Hepatocyte (in vitro differentiated cells): ENCODE measurements around the gene CDKL5. TPM values are rescaled to one million over a fixed set of nuclear protein-coding genes. Genes with fewer than 3 reads are reported as not detected.

Experiments used
- DNase-seq: peaks from one replicate; pipeline ENCODE4 v3.0.0-alpha.2; 2016; ENCODE audit warnings: low spot score
- H2AFZ ChIP-seq: fragments of 200-600 bp; sonication (generic); 2 replicates; pipeline ENCODE4 v1.6.0; 2016; ENCODE audit warnings: antibody characterized with exemption, mild to moderate bottlenecking
- H3K27ac ChIP-seq: fragments of 200-600 bp; sonication (generic); 2 replicates; pipeline ENCODE4 v1.5.1; 2016; ENCODE audit warnings: mild to moderate bottlenecking
- H3K27me3 ChIP-seq: fragments of 200-600 bp; sonication (generic); 2 replicates; pipeline ENCODE4 v1.6.1; 2016
- H3K36me3 ChIP-seq: fragments of 200-600 bp; sonication (generic); replicated peaks from 2 replicates; pipeline ENCODE4 v1.5.1; 2016; ENCODE audit warnings: low read depth; ENCODE audit not compliant: insufficient read depth
- H3K4me1 ChIP-seq: fragments of 200-600 bp; sonication (generic); 2 replicates; pipeline ENCODE4 v1.5.1; 2016; ENCODE audit warnings: mild to moderate bottlenecking, moderate library complexity; ENCODE audit not compliant: insufficient read depth
- H3K4me2 ChIP-seq: fragments of 200-600 bp; sonication (generic); 2 replicates; pipeline ENCODE4 v1.6.0; 2016
- H3K4me3 ChIP-seq: fragments of 200-600 bp; sonication (generic); 2 replicates; pipeline ENCODE4 v1.5.1; 2016; ENCODE audit warnings: mild to moderate bottlenecking
- H3K79me2 ChIP-seq: fragments of 200-600 bp; sonication (generic); 2 replicates; pipeline ENCODE4 v1.6.0; 2017; ENCODE audit warnings: mild to moderate bottlenecking
- H3K9me2 ChIP-seq: fragments of 200-600 bp; sonication (generic); replicated peaks from 2 replicates; pipeline ENCODE4 v1.6.0; 2017; ENCODE audit warnings: mild to moderate bottlenecking; ENCODE audit not compliant: insufficient read depth
- H3K9me3 ChIP-seq: fragments of 200-600 bp; sonication (generic); 2 replicates; pipeline ENCODE4 v1.5.1; 2016; ENCODE audit warnings: low read depth, mild to moderate bottlenecking
- H4K20me1 ChIP-seq: fragments of 200-600 bp; sonication (generic); 2 replicates; pipeline ENCODE4 v1.6.0; 2016; ENCODE audit warnings: mild to moderate bottlenecking; ENCODE audit not compliant: insufficient read depth, poor library complexity, severe bottlenecking
- CTCF ChIP-seq: fragments of 200-600 bp; sonication (generic); IDR thresholded peaks from 2 replicates; pipeline ENCODE4 v1.5.1; 2016; ENCODE audit warnings: antibody characterized with exemption, mild to moderate bottlenecking; ENCODE audit not compliant: poor library complexity
- EZH2 ChIP-seq: fragments of 200-600 bp; sonication (generic); IDR thresholded peaks from 2 replicates; pipeline ENCODE4 v1.6.1; 2016; ENCODE audit warnings: antibody characterized with exemption, mild to moderate bottlenecking, borderline replicate concordance
- EZH2phosphoT487 ChIP-seq: fragments of 200-600 bp; sonication (generic); IDR thresholded peaks from one replicate; pipeline ENCODE4 v1.6.1; 2018; ENCODE audit warnings: antibody characterized with exemption, mild to moderate bottlenecking, low read depth, moderate library complexity; ENCODE audit not compliant: unreplicated experiment, severe bottlenecking
- WGBS: methylation state at CpG from one replicate; pipeline ENCODE4 v1.1.6; 2016; ENCODE audit warnings: low lambda C conversion rate; ENCODE audit errors: missing lambda C conversion rate; 5-methylcytosine and 5-hydroxymethylcytosine counted together
- polyA plus RNA-seq: library from polyadenylated mRNA; unstranded; fragments of >200 nt; fragmentation: Nextera tagmentation; extraction: Ambion mirVana; gene quantifications from 2 replicates; pipeline ENCODE4 v1.2.1, GENCODE V29; 2016
- total RNA-seq: library from RNA; depleted of rRNA; stranded (reverse); fragments of >200 nt; gene quantifications from 2 replicates; pipeline ENCODE4 v1.2.3, GENCODE V29; 2014

The CDKL5 gene
- total and polyA plus RNA-seq, 2 experiments from 2014 or later: 6.5 to 17.7 TPM

- 78% methylated on average over 17 of the region's 17 CpGs for WGBS
- H3K27me3 ChIP-seq: no peaks in the 10 kb centered on the region
- no peak overlapping the region for H2AFZ ChIP-seq
- TF ChIP-seq CTCF (no peak), EZH2 (no peak), EZH2phosphoT487 (no peak)
- H4K20me1 ChIP-seq: no peaks in the 10 kb centered on the region
- H3K4me1 ChIP-seq: no peaks in the 10 kb centered on the region
- no peak overlapping the region for H3K4me2 ChIP-seq
- no peaks in the 10 kb centered on the region for H3K9me2 ChIP-seq
- H3K27ac ChIP-seq: no peak overlapping the region
- no peaks in the 10 kb centered on the region for H3K79me2 ChIP-seq
- H3K9me3 ChIP-seq: no peaks in the 10 kb centered on the region
- H3K36me3 ChIP-seq: no peaks in the 10 kb centered on the region
- no peak overlapping the region for H3K4me3 ChIP-seq
- DNase-seq: no peak
These were observed 251.9 kb downstream of the CDKL5 start for GRCh38 chrX:18677161-18677869.

- H3K79me2 ChIP-seq: no peaks in the 10 kb centered on the region
- no peak overlapping the region for H3K4me2 ChIP-seq
- no peaks in the 10 kb centered on the region for H3K4me1 ChIP-seq
- H2AFZ ChIP-seq: no peak overlapping the region
- no peaks in the 10 kb centered on the region for H3K36me3 ChIP-seq
- no peak for DNase-seq
- H3K4me3 ChIP-seq: no peak overlapping the region
- H3K27ac ChIP-seq: no peak overlapping the region
- H3K27me3 ChIP-seq: no peaks in the 10 kb centered on the region
- no peaks in the 10 kb centered on the region for H4K20me1 ChIP-seq
- no peaks in the 10 kb centered on the region for H3K9me2 ChIP-seq
- H3K9me3 ChIP-seq: no peaks in the 10 kb centered on the region
- 83% methylated on average over 6 of the region's 6 CpGs for WGBS
- TF ChIP-seq CTCF (no peak), EZH2 (no peak), EZH2phosphoT487 (no peak)
These were observed 256.6 kb downstream of the CDKL5 start for GRCh38 chrX:18681996-18682395.

GRCh38 chrX:18682979-18683387 lies 257.6 kb downstream of the CDKL5 start:
- no peaks in the 10 kb centered on the region for H3K9me3 ChIP-seq
- H3K4me2 ChIP-seq: no peak overlapping the region
- no peaks in the 10 kb centered on the region for H3K36me3 ChIP-seq
- no peak overlapping the region for H3K27ac ChIP-seq
- H3K79me2 ChIP-seq: no peaks in the 10 kb centered on the region
- no peaks in the 10 kb centered on the region for H3K27me3 ChIP-seq
- H2AFZ ChIP-seq: no peak overlapping the region
- no peaks in the 10 kb centered on the region for H3K4me1 ChIP-seq
- TF ChIP-seq EZH2 (no peak), EZH2phosphoT487 (no peak), CTCF (no peak)
- H3K9me2 ChIP-seq: no peaks in the 10 kb centered on the region
- DNase-seq: no peak
- no peaks in the 10 kb centered on the region for H4K20me1 ChIP-seq
- WGBS: 74% methylated on average over 9 of the region's 9 CpGs
- H3K4me3 ChIP-seq: no peak overlapping the region
